Measurements from ENCODE around the gene NKAPL. TPM values are rescaled to one million over a fixed set of nuclear protein-coding genes. Genes with fewer than 3 reads are reported as not detected.
A peak's percentile ranks its signal among the peaks of the same experiment; 100 is the strongest.

Gene NKAPL
- total and polyA plus RNA-seq, 10 of the 15 experiments (the other 5 are each of a cell fraction or from before 2014, with no cell fraction given): 0.10 to 0.48 (median 0.19) TPM; not detected in 1

- no peak for TF ChIP-seq KAT2A (conservative IDR thresholded peaks at IDR 0.05; ENCODE audit: control insufficient read depth, low read depth, low read length)
- no peak for TF ChIP-seq ZBTB11 (CRISPR knock-in tag; IDR thresholded peaks at IDR 0.05)
- TF ChIP-seq CUX1 (IDR thresholded peaks at IDR 0.05; ENCODE audit: insufficient replicate concordance, low read depth, low read length): no peak
- peak; percentile 41; the same call in 1 of the 2 replicates for TF ChIP-seq IRF4 (IDR thresholded peaks at IDR 0.05; ENCODE audit: low read depth, low read length)
- peak; percentile 47; the same call in 1 of the 2 replicates for TF ChIP-seq NKRF (conservative IDR thresholded peaks at IDR 0.05)
- TF ChIP-seq CEBPB (IDR thresholded peaks at IDR 0.05; ENCODE audit: borderline replicate concordance in 1 of 2, low read depth in 2 of 2, low read length in 2 of 2): no peak
- no peak for TF ChIP-seq YBX1 (IDR thresholded peaks at IDR 0.05)
- TF ChIP-seq KLF5 (IDR thresholded peaks at IDR 0.05; ENCODE audit: partially characterized antibody): no peak
- TF ChIP-seq PKNOX1 (IDR thresholded peaks at IDR 0.05): peak; percentile 65; the same call in 1 of the 2 replicates
- TF ChIP-seq RELA (IDR thresholded peaks at IDR 0.05; ENCODE audit: borderline replicate concordance, partially characterized antibody): no peak
- peak; percentile 56; the same call in 1 of the 2 replicates for TF ChIP-seq YY1 (IDR thresholded peaks at IDR 0.05; ENCODE audit: low read depth, low read length)
- TF ChIP-seq FOS (IDR thresholded peaks at IDR 0.05; ENCODE audit: borderline replicate concordance, extremely low read depth, insufficient read length): no peak
- no peak for TF ChIP-seq BMI1 (IDR thresholded peaks at IDR 0.05; ENCODE audit: borderline replicate concordance)
- TF ChIP-seq HCFC1 (IDR thresholded peaks at IDR 0.05; ENCODE audit: low read length): no peak
- TF ChIP-seq NFYB (IDR thresholded peaks at IDR 0.05; ENCODE audit: insufficient read depth, low read depth, low read length): no peak; the same call in 1 of the 2 replicates
- TF ChIP-seq SREBF1 (IDR thresholded peaks at IDR 0.05; ENCODE audit: low read length): no peak
- no peak for TF ChIP-seq ZNF622 (IDR thresholded peaks at IDR 0.05)
These were observed 46.4 kb upstream of the NKAPL start (continued) for GRCh38 chr6:28212510-28213212.
